GOT3 (cell line): Measurements from ENCODE around the gene FAM171A1.
"Not testable (repeated sequence)": the region's sequence is repeated elsewhere in the genome, so short reads cannot be mapped to it uniquely, and the experiment has no call there.

Experiments
- DNase-seq: peaks from one replicate; lab custom pipeline; 2025; ENCODE audit warnings: mixed read lengths; lab: John Stamatoyannopoulos, UW

Gene FAM171A1

DNA sequence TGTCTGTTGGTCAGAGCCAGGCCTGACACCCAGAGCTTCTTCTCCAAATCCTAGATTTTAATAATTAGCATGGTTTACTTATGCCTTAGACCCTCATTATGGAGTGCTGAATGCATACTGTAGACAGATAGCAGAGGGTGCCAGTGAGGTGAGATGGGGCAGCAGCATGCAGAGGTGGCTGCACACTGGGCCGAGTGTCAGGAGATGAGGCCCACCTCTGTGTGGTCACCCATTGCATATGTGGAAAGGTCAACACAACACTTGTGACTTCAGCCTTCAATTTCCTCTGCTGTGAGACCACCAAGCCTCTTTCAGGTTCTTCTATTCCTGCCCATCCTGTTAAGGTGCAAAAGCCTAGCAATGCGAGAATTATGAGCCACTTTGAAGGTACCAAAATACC is 162.9 kb downstream of the FAM171A1 start:
- no peak for DNase-seq

DNA sequence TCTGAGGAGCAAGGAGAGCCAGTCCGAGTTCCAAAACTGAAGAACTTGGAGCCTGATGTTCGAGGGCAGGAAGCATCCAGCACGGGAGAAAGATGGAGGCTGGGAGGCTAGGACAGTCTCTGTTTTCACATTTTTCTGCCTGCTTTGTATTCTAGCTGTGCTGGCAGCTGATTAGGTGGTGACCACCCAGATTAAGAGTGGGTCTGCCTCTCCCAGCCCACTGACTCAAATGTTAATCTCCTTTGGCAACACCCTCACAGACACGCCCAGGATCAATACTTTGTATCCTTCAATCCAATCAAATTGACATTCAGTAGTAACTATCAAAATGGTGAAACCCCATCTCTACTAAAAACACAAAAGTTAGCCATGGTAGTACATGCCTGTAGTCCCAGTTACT is 163.7 kb downstream of the FAM171A1 start:
- DNase-seq: not testable (repeated sequence)

DNA sequence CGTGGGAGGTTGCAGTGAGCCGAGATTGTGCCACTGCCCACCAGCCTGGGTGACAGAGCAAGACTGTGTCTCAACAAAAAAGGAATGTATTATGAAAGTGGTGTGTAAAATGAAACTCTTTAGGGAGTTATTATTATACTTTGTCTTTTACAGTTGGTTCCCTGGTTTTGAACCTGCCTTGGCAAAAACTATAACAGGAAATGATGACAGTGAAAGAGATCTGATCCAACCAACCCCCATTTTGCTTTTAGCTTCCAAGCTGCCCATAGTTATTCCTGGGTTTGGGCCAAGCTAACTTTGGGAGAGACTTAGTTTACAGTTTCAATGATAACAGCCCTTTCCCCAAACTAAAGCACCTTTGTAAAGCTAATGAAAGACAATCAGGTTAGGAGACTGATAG is 168.4 kb downstream of the FAM171A1 start:
- no peak for DNase-seq

DNA sequence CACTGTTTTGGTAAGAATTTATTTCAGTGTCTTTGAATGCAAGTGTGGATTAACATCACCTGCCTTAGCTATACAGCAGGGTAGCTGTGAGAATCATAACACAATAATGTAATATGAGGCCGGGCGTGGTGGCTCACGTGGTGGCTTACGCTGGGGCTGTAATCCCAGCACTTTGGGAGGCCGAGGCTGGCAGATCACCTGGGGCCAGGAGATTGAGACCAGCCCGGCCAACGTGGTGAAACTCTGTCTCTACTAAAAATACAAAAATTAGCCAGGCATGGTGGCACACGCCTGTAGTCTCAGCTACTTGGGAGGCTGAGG is 168.8 kb downstream of the FAM171A1 start:
- DNase-seq: not testable (repeated sequence)

DNA sequence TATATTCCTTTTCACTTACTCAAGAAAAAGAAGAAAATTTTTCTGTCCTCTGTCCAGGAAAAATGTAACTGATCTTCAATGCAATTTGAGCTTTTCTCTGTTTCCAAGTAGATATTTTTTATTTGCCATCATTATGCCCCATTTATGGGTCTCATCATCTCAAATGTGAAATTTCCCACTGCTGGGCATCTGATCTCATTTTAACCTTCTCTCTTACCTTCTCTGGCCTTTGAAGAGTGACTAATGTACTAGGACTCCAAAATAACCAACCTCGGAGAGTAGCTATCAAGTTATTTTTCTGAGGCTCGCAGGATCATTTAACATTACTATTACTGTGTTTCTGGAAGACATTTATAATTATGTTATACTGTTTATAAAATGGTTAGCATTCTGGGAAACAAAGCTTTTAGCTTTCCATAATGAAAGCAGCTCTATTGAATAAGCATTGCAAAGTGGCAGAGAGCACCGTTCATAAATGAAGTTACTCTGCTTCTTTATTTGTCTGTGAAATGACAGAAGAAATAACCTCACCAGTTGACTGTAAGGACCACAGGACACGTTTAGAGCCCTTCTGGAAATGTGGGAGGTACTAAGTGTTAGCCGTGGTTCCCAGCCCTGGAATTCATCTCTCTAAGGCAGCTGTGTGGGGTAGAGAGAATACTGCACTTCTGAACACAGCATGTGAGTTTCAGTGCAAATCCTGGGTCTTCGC is 169.3 kb downstream of the FAM171A1 start:
- DNase-seq: no peak

DNA sequence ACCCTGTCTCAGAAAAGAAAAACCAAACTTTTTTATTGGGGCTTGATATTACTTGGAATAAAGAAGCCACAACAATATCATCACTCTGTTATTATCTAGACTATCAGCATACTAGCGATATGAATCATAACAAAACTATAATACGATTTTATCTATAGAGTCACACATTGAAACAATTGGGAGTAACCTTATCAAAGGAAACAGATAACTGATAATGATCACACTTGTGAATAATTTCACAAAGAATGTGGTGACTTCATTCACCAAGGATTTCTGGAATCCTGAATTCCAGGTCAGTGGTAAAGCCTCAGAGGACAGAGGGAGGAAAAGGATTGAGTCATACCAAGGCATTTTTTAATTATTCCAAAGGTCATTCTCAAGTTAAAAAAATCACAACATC is 170.5 kb downstream of the FAM171A1 start:
- DNase-seq: no peak

DNA sequence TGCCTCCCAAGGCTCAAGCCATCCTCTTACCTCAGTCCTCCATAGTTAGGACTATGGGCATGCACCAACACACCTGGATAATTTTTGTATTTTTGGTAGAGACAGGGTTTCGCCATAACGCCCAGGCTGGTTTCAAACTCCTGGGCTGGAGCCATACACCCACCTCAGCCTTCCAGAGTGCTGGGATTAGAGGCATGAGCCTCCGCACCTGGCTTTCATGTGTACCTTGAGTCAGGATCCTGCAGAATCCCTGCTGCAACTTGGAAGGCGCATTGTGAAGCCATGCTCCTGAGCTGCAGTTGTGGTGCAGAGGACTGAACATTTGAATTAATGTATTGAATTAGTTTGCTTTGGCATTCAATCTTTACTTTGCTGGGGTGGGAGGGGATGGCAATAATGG is 173.2 kb downstream of the FAM171A1 start:
- DNase-seq: no peak

DNA sequence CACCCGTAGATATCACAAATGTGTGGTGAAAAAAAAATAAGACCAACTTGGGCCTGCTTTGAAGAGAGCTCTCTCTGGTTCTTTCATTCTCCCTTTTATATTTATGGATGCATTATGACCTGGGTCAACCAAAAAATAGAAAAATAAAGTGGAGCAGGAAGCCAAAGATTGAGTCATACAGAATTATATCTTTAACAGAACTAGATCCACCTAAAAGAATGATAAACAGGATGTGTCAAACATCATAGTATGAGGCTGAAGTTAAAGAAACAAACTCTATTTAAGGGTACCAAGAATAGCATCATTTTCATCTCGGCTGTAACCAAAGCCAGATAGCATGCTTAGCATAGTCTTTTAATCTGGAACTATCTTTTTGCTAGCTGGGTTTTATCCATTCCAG is 173.8 kb downstream of the FAM171A1 start:
- no peak for DNase-seq

DNA sequence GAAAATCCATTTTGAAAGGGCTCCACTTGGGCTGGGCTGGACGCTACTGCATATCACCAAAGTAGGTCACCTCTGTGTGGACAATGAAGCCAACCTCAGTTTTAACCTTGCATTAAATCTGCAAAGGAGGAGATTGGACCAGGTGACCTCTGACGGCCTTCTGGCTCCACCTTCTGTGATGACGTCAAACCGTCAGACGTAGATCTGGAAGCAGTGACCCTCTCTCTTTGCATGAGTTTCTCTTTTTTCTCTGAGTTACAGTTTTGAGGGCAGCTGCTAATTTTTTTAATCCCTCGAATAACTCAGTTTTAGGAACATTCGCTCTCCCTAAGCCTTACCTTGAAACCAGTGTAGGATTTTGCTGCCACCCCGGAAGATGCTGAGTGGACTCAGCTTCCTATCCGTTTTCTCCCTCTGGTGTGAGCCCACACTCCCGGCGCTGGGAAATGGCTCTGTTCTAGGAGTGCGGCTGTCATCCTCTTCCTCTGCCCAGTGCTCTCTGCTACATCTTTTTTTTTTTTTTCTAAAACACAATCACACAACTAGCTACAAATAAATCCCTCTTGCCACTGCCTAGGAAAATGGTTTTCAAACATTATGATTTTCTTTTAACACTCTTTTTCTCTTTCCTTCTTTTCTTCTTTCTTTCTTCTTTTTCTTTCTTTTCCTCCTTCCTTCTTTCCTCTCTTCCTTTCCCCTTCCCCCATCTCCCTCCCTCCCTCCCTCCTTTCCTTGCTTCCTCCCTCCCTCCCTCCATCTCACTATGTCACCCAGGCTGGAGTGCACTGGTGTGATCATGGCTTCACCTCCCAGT is 174.9 kb downstream of the FAM171A1 start:
- no peak for DNase-seq

DNA sequence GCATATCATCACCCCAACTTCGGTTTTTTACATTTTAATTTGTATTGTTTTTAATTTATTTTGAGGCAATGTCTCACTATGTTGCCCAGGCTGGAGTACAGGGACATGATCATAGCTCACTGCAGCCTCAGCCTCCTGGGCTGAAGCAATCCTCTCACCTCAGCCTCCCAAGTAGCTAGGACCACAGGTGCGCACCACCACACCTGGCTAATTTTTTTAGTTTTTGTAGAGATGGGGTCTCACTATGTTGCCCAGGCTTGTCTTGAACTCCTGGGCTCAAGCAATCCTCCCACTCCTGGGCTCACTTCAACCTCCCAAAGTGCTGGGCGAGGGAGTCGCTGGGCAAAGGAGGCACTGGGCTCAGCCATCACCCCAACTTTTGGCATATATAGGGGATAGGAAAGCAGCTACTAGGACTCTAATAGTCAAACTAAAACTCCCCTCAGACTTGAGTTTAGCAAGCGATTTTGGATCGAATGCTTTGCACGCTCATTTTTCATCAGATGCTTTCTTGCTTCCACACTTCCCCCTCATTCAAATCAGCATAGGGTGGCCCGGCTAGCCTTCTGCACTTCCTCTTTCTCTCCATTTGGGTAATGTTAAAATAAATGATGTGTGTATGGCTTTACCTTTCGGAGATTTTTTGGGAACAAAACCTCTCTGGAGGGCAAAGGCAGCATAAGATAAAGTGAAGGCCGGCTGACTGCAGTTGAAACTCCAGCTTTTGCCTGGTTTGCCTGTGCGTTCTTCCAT is 181.8 kb downstream of the FAM171A1 start:
- DNase-seq: no peak

DNA sequence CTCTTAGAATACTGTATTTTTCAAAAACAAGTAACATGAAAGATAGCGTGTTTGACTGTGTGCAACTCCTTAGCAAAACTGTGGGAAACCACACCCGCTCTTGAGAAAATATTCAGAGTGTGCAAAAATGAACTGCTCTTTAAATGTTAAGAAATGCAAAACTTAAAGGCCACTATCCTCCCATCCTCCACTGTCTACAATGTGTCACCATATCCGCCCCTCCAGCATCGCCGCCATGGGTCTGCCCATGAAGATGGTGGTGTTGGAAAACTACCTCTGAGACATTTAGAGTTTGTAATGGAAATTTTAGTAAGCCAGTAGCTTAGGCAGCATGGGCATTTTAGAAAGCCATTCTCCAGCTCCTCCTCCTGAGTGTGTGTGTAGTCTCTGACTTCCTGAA is 182.5 kb downstream of the FAM171A1 start:
- DNase-seq: no peak

DNA sequence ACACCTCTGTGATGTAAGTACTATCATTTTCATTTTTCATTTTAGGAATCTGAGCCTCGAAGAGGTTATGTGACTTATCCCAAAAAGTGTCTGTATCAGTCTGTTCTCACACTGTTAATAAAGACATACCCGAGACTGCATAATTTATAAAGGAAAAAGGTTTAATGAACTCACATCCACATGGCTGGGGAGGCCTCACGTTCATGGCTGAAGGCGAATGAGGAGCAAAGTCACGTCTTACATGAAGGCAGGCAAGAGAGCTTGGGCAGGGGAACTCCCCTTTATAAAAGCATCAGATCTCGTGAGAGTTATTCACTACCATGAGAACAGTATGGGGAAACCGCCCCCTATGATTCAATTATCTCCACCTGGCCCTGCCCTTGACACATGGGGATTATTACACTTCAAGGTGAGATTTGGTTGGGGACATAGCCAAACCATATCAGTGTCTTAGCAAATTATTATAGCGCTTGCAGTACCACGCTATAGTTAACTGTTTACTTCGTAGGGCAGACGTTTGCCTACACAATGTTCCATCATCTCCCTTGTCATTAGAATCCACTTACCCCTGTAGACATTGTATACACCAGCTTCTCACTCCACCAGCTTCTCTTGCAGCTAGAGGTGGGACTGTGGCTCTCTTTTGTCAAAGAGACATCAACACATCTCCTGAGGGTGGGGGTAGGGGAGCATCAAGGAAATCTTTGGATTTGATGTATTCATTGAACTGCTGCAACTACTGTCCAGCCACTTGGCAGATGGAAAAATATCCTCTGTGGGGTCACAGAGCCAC is 187.2 kb downstream of the FAM171A1 start:
- DNase-seq: no peak

DNA sequence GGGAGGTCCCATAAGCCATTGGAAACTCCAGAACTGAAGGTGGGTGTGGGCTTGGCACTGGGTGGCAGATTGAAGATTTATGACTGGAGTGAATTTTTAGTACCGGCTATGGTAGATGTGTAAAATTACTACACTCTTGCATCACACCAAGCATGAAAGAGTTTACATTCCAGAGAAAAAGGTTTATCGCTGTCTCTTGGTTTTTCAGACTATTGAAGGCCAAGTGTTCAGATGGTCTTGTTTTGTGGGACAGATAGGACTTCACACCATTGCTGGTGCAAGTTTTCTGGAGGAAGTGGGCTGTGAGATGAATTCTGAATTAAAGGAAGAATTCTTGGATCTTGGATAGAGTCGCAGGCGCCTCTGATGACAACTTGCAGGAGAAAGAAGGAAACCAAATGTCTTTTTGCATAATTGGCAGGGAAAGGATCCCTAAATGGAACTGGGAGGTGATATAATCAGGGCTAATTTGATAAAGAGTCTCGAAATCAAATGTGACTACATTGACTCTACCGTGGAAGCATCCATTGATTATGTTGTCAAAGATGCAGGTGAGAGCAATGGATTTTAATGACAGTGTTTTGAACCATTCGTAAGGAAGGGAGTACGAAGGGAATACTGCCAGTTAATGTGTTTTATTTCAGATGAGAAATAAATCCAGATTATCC is 188.4 kb downstream of the FAM171A1 start:
- no peak for DNase-seq

DNA sequence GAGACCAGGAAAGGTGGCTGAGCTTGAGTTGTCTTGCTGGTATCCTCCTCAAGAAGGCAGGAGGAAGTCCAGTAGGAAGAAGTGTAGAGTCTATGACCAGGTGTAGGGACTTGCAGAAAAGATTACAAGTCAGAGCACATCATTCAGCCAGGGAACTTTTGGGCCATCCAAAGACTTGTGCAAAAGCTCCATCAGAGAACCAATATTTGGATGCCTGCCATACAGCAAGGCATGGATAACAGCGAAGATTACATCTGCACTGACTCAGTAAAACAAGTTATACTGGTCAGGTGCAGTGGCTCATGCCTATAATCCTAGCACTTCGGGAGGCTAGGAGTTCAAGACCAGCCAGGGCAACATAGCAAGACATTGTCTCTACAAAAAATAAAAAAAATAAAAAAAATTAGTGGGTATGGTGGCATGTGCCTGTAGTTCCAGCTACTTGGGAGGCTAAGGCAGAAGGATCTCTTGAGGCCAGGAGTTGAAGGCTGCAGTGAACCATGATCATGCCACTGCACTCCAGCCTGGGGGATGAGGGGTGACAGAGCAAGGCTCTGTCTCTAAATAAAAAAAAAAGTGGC is 189.4 kb downstream of the FAM171A1 start:
- no peak for DNase-seq

DNA sequence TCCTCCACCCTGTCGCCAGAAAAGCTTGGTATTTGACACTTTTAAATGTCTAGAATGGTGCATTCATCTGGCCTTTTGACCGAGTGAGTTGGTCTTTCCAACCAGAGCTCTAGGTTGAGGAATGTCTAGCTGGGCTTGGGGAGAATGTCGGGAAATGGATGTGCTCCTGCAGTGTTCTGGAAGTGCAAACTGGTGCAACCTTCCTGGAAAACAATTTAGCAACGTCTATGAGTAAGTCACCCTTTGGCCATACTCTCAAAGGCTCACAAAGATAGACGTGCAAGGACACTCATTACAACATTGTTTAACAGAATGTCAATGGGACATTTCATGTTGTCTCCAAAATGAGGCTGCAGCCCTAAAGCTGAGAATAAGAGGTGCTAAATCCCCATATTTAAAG is 190.4 kb downstream of the FAM171A1 start:
- no peak for DNase-seq

DNA sequence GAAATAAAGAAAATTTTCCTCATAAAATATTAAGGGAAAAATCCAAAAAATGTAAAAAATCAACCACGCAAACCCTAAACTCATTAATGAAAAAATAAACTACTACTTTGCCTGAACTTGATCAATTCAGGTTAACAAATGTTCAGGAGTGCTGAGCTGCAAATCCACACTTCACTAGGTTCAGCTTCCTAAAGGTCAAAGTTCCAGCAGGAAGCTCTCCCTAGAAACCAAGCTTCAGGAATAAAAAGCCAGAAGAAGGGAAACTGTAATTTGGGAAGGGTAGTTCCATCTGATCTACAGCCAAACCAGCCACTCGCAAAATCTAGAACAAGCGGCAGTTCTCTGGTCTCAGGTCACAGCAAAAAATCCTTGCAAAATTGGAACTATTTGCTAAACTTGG is 194.8 kb downstream of the FAM171A1 start:
- no peak for DNase-seq

DNA sequence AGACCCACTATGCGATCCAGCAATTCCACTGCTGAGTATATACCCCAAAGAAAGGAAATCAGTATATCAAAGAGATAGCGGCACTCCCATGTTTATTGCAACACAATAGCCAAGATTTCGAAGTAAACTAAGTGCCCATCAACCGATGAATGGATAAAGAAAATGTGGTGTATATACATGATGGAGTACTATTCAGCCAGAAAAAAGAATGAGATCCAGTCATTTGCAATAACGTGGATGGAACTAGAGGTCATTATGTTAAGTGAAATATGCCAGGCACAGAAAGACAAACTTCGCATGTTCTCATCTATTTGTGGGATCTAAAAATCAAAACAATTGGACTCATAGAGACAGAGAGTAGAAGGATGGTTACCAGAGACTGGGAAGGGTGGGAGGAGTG is 195.5 kb downstream of the FAM171A1 start:
- no peak for DNase-seq

DNA sequence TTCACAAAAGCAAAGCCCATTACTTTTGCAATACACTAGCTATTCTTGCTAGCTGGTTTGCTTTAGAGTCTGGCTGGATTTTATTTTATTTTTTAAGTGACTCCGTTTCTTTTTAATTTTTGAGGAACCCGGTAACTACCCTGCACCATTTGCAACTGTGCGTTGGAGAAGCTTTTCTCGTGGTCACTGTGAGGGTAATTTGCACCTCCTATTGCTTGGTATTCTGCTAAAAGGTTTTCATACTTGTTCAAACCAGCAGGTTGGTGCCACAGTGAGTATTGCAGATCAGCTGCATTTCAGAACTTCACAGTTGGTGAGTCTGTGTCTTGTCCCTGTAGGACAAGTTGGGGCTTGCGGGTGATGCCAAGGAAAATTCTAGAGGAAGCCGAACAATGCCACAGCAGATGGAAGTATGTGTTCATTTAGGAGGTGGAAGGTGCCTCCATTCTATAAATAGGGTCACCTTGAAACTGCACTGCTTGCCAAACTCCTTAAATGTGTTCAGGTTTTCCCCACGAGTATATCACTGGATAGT is 198.7 kb downstream of the FAM171A1 start:
- no peak for DNase-seq

DNA sequence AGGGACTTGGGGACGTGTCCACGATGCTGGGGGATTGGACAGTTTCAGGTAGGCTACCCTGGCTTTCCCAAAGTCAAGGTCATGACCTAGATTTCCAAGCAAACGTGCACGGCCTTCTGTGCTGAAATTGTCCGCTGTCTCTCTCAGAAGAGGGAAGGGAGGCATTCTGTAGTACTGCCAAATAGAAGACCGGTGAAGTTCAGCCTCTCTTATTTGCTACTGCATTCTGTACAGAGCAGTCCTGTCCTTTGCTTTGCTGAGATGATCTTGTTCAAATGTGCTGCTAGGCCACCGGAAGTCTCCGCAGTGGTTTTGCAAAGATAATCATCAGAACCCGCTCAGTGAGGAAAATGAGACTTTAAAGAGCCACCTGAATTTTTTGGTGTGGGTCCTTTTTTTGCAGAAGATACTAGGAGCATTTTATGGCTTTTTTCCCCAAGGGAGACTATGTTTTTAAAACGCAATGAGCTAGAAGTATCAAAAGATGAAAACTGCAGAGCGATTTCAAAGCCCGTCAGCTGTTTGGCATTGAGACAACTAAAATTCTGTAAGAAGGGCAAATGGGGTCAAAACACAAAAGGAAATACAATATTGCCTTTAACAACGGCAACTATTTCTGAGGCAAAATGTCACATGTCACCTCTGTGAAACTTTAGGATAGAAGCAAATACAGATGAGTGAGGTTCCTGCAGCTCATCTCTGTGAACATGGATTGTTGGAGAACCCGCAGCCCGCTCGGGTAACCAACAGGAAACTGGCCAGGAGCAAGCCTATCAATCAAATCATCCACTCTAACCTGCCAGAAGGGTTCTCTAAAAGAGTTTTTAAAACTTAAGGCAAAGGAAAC is 201.3 kb downstream of the FAM171A1 start:
- no peak for DNase-seq
